ENCODE data around the gene EVI2B. TPM values are rescaled to one million over a fixed set of nuclear protein-coding genes. Genes with fewer than 3 reads are reported as not detected.

Gene EVI2B
- total RNA-seq, 1 experiment from 2014 or later, result not detected

- no peak overlapping the region for H3K4me2 ChIP-seq (ENCODE audit: insufficient read depth, insufficient read length, low read length)
- no peak overlapping the region for H2AK5ac ChIP-seq (ENCODE audit: insufficient read length, low read length)
- H3K18ac ChIP-seq (ENCODE audit: insufficient read length, low read depth, low read length), result no peak overlapping the region
- H4K8ac ChIP-seq (replicated peaks; ENCODE audit: insufficient read length, low read depth, low read length), result no peak overlapping the region
- no peak overlapping the region for H3T11ph ChIP-seq (ENCODE audit: low read length)
- H3K23ac ChIP-seq (ENCODE audit: insufficient read length, low read depth, low read length), result no peak overlapping the region
- H4K5ac ChIP-seq (ENCODE audit: insufficient read length, low read depth, low read length), result no peak overlapping the region
- Mint-ChIP-seq H3K9me3 (no peaks in the 10 kb centered on the region), H3K27me3 (ENCODE audit: low read depth) (no peaks in the 10 kb centered on the region), H3K4me3 (no peak overlapping the region), H3K36me3 (ENCODE audit: insufficient read depth in 1 of 3, low read depth in 3 of 3) (peaks cover 2 to 27% (median 25%) of the 10 kb centered on the region in 3 experiments; a peak in 5 of 7 replicates), H3K4me1 (no peaks in the 10 kb centered on the region), H3K27ac (no peak overlapping the region; a peak in 1 of 7 replicates)
- H3K4ac ChIP-seq (ENCODE audit: low read depth, low read length), result no peak overlapping the region
- WGBS (ENCODE audit: extremely low coverage, insufficient read length, low lambda C conversion rate), result no CpG with 5 or more reads among the region's 1 CpG
- DNase-seq, result no peak
- TF ChIP-seq CTCF (conservative IDR thresholded peaks at IDR 0.05), result no peak
- H3K27ac ChIP-seq (ENCODE audit: insufficient read length, low read depth, low read length), result no peak overlapping the region
- H3K23me2 ChIP-seq (ENCODE audit: insufficient read length, low read depth, low read length, poor library complexity, severe bottlenecking), result no peaks in the 10 kb centered on the region
- H3K79me1 ChIP-seq (ENCODE audit: insufficient read depth, low read depth, low read length, poor library complexity, severe bottlenecking), result no peaks in the 10 kb centered on the region
- H3K14ac ChIP-seq (ENCODE audit: insufficient read depth, low read length), result no peak overlapping the region
- no peak overlapping the region for H2AFZ ChIP-seq (ENCODE audit: low read length)
- no peak overlapping the region for H3K9ac ChIP-seq (ENCODE audit: extremely low read depth, insufficient read length, low read length)
- no peaks in the 10 kb centered on the region for H4K20me1 ChIP-seq (ENCODE audit: control insufficient read depth, insufficient read depth, insufficient read length)
- H3K79me2 ChIP-seq (ENCODE audit: insufficient read depth, low read length), result no peaks in the 10 kb centered on the region
- no peak overlapping the region for H2BK20ac ChIP-seq (ENCODE audit: low read depth, low read length, poor library complexity, severe bottlenecking)
- no peaks in the 10 kb centered on the region for H3K4me1 ChIP-seq (ENCODE audit: insufficient read depth, low read length)
- no peak overlapping the region for H4K91ac ChIP-seq (ENCODE audit: insufficient read length, low read depth, low read length)
- H2BK5ac ChIP-seq (ENCODE audit: insufficient read length, low read length), result no peak overlapping the region
- no peak overlapping the region for H2BK120ac ChIP-seq (ENCODE audit: low read depth, low read length, poor library complexity, severe bottlenecking)
- no peak overlapping the region for H2BK15ac ChIP-seq (ENCODE audit: low read depth, low read length)
- H2BK12ac ChIP-seq (ENCODE audit: insufficient read length, low read depth, low read length), result no peak overlapping the region
- no peak overlapping the region for H3K56ac ChIP-seq (ENCODE audit: insufficient read length, low read depth, low read length)
- H3K9me3 ChIP-seq (ENCODE audit: control insufficient read depth, low read depth, low read length), result no peaks in the 10 kb centered on the region
- H3K27me3 ChIP-seq (ENCODE audit: insufficient read depth, low read length), result no peaks in the 10 kb centered on the region
Observed at GRCh38 chr17:31261601-31262000, 52.3 kb downstream of the EVI2B start.
